AG09309 (cell line): Measurements from ENCODE around the gene METTL13.
"Not testable (repeated sequence)": the region's sequence is repeated elsewhere in the genome, so short reads cannot be mapped to it uniquely, and the experiment has no call there.

Experiments
- DNase-seq: peaks from one replicate; pipeline ENCODE4 v3.0.0-alpha.2; 2010; ENCODE audit warnings: low read depth
- H3K4me3 ChIP-seq: 2 replicates; pipeline ENCODE4 v1.5.1; 2011; ENCODE audit warnings: mild to moderate bottlenecking, low read depth, low read length, moderate library complexity; ENCODE audit not compliant: control insufficient read depth
- CTCF ChIP-seq: IDR thresholded peaks from 2 replicates; pipeline ENCODE4 v1.5.1; 2011; ENCODE audit warnings: mild to moderate bottlenecking, low read depth, low read length, inconsistent platforms; ENCODE audit not compliant: insufficient read depth, control insufficient read depth; ENCODE audit errors: missing control alignments

The METTL13 gene

GRCh38 chr1:171792656-171793369 is 11.4 kb downstream of the METTL13 start:
- no peak for DNase-seq
- H3K4me3 ChIP-seq, result no peak overlapping the region
- TF ChIP-seq CTCF, result no peak

DNA sequence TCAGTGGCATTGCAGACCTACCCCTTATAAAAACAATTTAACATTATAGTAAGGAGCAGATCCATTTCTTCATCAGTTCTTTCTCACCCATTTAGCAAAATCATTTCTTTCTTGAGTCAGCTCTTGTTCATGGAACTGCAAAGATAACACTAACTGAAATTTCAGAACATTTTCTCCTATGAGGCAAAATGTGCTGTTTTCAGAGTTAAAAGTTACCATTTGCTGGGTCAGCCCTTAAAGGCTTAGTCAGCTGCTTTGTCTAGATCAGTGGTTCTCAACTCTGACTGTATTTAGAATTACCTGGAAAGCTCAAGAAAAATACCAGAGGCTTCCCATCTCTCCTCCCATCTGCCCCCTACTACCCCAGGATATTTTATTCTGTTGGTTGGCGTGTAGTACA is 12.2 kb downstream of the METTL13 start:
- DNase-seq, result no peak
- no peak overlapping the region for H3K4me3 ChIP-seq
- no peak for TF ChIP-seq CTCF

DNA sequence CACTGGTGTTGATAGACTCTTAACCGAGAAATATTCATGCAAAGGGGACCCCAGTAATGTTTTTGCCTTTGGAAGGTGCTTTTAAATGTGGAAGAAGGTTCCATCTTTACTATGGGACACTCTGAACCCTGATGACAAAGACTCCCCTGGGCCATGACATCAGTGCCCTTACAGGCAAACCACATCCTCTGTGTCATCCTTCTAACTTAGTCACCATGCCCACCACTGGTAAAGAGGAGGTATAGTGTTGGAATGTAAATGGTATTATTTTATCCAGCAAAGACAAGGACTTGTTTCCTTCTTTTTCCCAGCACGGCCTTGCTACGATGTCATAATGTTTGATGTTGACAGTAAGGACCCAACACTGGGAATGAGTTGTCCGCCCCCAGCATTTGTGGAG is 12.6 kb downstream of the METTL13 start:
- DNase-seq, result no peak
- H3K4me3 ChIP-seq, result no peak overlapping the region
- TF ChIP-seq CTCF, result no peak

- no peak for TF ChIP-seq CTCF
- no peak overlapping the region for H3K4me3 ChIP-seq
- no peak for DNase-seq
Observed at GRCh38 chr1:171796592-171796991, 15.1 kb downstream of the METTL13 start.

GRCh38 chr1:171798311-171798710 is 16.9 kb downstream of the METTL13 start:
- TF ChIP-seq CTCF, result no peak

DNA sequence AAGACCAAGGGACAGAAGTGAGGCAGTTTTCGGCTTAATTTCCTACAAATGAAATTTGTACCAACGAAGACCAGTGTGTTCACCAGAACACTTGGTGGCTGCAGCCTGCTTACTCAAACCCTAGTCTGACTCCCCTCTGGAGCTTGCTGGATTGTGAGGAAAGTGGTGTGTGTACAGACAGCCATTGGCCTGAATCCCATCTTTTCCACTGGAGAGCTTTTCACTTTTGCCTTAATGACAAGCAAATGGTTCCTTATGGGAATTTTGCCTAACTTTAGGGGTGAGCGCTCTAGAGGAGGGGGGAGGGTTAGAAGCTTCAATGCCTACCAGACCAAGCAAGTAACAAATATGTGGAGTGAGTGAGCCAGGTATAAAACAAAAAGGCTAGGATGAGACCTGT is 17.3 kb downstream of the METTL13 start:
- H3K4me3 ChIP-seq, result no peak overlapping the region
- no peak for TF ChIP-seq CTCF
- no peak for DNase-seq

More at GRCh38 chr1:171798311-171798710, 16.9 kb downstream of the METTL13 start:
- DNase-seq, result no peak
- H3K4me3 ChIP-seq, result no peak overlapping the region

DNA sequence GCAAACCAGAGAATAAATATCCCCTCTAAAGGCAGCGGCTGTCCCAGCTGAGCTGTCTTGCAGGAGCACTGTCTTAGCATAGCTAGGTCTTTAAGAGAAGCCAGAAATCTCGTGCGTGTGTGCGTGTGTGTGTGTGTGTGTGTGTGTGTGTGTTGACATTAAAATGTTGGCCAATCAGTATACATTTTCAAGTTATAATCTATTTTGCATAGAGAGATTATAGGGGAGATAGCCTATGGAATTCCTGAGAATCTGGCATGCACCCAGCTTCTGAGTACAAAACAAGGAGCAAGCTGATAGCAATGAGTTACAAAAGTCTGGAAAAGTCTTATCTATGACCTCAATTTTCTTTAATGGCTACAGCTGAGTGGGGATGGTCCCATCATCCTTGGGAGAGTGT is 17.7 kb downstream of the METTL13 start:
- H3K4me3 ChIP-seq, result no peak overlapping the region
- TF ChIP-seq CTCF, result no peak
- DNase-seq, result no peak

DNA sequence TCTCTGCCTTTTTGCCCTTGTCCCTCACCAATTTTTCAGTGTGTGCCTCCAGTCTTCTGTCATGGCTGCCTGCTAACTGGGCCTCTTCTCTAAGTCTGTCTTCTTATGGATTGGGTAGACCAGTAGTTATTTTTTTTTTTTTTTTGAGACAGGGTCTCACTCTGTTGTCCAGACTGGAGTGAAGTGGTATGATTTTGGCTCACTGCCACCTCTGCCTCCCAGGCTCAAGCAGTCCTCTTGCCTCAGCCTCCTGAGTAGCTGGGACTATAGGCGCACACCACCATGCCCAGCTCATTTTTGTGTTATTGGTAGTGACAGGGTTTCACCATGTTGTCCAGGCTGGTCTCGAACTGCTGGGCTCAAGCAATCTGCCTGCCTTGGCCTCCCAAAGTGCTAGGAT is 18.2 kb downstream of the METTL13 start:
- H3K4me3 ChIP-seq, DNase-seq: not testable (repeated sequence)
